Measurements from ENCODE around the gene MALRD1.

MALRD1 gene

GRCh38 chr10:19107406-19107805, 58.8 kb downstream of the MALRD1 start:
- DNase-seq (ENCODE audit: low read depth in 2 of 2, low spot score in 1 of 2), result no peak

DNA sequence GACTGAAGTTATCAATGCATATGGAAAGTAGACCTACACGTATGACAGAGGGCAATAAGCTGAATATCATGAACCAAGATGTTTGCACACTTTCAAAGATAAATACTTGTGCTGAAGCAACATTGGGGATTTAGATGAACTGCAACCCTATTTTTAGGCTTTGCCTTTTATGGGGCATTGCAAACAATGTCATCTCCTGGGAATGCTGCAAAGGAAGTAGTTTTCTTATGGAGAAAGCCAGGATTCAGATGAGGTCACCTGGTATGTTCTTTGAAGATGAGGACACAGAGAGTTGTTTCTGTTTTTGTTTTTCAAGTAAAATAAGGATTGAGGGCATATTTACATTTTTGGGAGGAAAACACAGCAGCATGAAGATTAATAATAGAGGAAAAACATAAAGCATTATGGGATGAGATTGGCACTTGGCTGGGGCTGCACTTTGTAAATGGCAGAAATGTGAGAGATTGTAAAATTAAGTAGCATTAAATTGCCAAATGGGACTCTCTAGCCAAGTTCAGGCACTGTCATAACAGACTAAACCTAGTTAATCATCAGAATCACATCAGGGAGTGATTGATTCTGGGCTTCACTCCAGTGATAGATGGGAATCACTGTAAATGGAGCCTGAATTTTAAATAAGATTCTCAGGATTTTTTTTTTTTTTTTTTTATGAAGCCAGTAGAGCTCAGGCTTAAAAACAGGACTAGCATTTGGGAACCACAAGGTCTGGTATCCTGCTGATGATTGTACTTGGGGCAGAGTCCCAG, 63.1 kb downstream of the MALRD1 start:
- no peak for DNase-seq (ENCODE audit: low read depth in 2 of 2, low spot score in 1 of 2)

GRCh38 chr10:19117438-19117837, 68.8 kb downstream of the MALRD1 start:
- DNase-seq (ENCODE audit: low read depth in 2 of 2, low spot score in 1 of 2), result no peak

DNA sequence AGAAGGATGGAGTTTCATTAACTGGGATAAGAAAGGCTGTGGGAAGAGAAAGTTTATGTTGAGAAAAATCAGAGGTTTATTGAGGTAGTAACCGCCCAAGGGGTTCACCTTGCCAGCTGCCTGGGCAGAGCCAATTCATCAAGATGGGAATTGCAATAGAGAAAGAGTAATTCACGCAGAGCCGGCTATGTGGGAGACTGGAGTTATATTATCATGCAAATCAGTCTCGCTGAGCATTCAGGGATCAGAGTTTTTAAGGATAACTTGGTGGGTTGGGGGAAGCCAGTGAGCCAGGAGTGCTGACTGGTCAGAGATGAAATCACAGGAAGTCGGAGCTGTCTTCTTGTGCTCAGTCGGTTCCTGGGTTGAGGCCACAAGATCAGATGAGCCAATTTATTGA, 70.6 kb downstream of the MALRD1 start:
- DNase-seq (ENCODE audit: low read depth in 2 of 2, low spot score in 1 of 2), result no peak

GRCh38 chr10:19120381-19120908, 71.8 kb downstream of the MALRD1 start:
- DNase-seq (ENCODE audit: low read depth in 2 of 2, low spot score in 1 of 2), result no peak

GRCh38 chr10:19133992-19134391, 85.4 kb downstream of the MALRD1 start:
- no peak for DNase-seq (ENCODE audit: low read depth in 2 of 2, low spot score in 1 of 2)

DNA sequence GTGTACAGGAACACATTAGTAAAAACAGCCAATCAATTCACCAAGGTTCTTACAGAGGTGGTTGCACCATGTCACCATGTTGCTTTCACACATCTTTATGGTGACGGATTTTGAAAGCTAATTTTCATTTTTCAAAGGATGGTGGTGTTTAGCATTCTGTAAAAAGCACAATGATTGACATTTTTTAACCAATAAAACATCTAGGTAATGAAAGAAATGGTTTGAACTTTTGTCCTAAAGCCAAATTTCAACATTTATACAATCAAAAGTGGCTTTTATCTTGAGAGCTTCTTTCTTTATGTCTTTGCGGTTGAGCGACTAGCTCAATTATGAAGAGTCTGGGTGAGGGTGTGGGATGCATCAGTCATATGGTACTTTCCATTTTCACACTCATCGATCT, 94.4 kb downstream of the MALRD1 start:
- no peak for DNase-seq (ENCODE audit: low read depth in 2 of 2, low spot score in 1 of 2)

- DNase-seq (ENCODE audit: low read depth in 2 of 2, low spot score in 1 of 2), result no peak
Observed at GRCh38 chr10:19144206-19144605, 95.6 kb downstream of the MALRD1 start.

DNA sequence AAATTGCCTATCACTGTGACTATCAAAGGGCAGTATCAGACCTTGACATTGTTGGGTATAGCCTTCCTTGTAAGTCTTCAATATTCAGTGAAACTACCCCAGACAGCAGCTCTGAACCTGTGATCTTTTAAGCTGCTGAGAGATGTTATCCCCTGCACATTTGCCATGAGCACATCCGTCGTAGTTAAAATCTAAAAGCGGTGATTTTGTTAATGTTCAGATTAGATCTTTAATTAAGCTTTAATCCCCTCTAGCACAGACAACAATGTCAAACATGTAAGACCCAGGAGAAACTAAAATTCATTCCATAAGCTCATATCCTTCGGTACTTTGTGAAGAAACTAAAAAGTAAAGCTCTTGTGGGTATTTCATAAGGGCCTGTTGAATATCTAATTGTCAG, 105.8 kb downstream of the MALRD1 start:
- no peak for DNase-seq (ENCODE audit: low read depth in 2 of 2, low spot score in 1 of 2)

- no peak for DNase-seq (ENCODE audit: low read depth in 2 of 2, low spot score in 1 of 2)
Observed at GRCh38 chr10:19158358-19158757, 109.8 kb downstream of the MALRD1 start.

GRCh38 chr10:19158870-19159269, 110.3 kb downstream of the MALRD1 start:
- no peak for DNase-seq (ENCODE audit: low read depth in 2 of 2, low spot score in 1 of 2)

GRCh38 chr10:19164461-19164860, 115.9 kb downstream of the MALRD1 start:
- no peak for DNase-seq (ENCODE audit: low read depth in 2 of 2, low spot score in 1 of 2)

GRCh38 chr10:19168584-19168983, 120.0 kb downstream of the MALRD1 start:
- no peak for DNase-seq (ENCODE audit: low read depth in 2 of 2, low spot score in 1 of 2)

DNA sequence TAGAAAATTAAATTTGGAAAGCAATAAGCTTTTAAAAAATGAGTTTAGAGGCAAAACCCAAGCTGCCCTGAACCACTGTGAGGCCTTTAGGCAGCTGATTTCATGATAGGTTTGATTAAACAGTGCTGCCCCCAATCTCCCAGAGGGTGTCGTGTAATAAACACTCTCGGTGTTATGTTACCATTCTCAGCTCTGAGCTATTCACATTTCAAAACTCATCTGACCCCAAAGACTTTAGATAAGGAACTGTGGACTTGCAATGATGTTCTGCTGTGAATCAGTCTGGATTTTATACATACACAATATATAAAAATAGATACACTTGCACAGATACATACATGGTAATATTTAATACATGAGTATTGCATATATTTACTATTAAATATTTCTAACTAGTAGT, 120.4 kb downstream of the MALRD1 start:
- DNase-seq (ENCODE audit: low read depth in 2 of 2, low spot score in 1 of 2), result no peak

- DNase-seq (ENCODE audit: low read depth in 2 of 2, low spot score in 1 of 2), result no peak
Observed at GRCh38 chr10:19169684-19170083, 121.1 kb downstream of the MALRD1 start.

- no peak for DNase-seq (ENCODE audit: low read depth in 2 of 2, low spot score in 1 of 2)
Observed at GRCh38 chr10:19178675-19179074, 130.1 kb downstream of the MALRD1 start.

DNA sequence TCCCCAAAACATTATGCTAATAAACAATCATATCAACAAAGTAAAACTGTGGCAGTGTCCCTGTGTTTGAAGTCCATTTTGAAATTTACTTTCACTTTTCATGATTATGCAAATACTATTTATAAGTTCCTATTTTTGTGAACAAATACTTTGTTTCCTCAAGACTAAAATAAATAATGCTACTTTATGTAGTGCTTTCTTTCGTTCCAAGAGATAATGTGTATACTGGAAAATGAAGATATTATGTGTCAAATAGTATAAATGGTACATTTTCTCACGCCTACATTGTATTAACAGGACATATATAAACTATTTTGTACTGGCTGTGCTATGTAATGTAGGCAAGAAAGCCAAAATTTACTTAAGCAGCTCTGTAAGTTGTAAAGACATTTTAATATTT, 136.3 kb downstream of the MALRD1 start:
- no peak for DNase-seq (ENCODE audit: low read depth in 2 of 2, low spot score in 1 of 2)

DNA sequence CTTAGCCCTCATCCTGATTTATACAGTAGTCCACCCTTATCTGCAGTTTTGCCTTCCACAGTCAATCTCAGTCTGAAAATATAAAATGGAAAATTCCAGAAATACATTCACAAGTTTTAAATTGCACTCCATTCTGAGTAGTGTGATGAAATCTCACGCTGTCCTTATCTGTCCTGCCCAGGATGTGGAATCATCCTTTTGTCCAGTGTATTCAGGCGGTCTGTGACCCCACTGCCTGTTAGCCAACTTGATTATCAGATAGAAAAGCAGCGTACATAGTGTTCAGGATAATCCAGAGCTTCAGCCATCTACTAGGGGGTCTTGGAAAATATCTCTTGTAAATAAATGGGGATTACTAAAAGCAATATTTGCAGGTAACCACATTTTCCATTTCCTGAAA, 146.3 kb downstream of the MALRD1 start:
- no peak for DNase-seq (ENCODE audit: low read depth in 2 of 2, low spot score in 1 of 2)

DNA sequence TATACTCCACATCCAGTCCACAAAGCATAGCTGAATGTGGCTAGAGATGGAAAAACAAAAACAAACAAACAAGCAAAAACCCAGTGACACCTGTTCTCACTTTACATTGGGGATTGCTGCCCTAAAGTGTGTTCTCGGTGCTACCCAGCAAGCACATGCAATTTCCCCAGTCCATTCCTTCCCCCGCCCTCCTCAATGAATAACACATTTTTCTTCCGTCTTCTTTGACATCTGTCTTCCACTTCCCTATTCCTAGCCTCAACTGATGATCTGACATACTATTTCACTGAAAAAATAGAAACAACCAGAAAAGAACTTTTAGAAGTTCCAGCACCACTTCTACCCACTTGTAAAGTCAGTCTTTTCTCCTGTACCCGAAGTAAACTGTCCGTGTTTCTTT, 147.1 kb downstream of the MALRD1 start:
- no peak for DNase-seq (ENCODE audit: low read depth in 2 of 2, low spot score in 1 of 2)

- no peak for DNase-seq (ENCODE audit: low read depth in 2 of 2, low spot score in 1 of 2)
Observed at GRCh38 chr10:19200211-19200610, 151.6 kb downstream of the MALRD1 start.

DNA sequence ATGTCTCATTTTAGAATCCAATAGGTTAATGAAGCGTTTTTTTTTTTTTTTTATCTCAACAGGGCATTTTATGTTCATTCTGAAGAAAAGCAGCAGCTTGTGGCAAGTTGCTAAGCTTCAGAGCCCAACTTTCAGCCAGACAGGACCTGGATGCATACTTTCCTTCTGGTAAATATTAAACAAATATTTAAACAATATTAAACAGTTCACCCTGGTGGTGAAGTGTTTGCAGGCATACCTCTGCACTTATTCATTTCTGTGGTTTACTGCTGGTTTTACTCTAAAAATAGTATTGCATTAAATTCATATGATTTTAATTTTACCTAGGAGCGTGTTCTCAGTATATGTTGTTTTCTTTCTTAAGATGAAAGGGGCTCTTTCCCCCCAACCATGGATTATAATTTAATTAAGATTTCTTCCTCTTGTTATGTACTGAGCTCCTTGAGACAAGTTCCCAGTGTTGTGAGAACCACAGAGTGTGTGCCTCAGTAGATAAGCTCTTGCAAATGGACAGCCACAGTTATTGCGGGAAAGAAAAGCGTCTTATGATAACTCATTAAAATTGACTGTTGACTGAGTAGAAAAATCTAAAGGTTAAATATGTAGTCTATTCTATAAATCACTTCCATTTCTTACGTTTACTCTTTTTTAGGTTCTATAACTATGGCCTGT, 155.8 kb downstream of the MALRD1 start:
- no peak for DNase-seq (ENCODE audit: low read depth in 2 of 2, low spot score in 1 of 2)

DNA sequence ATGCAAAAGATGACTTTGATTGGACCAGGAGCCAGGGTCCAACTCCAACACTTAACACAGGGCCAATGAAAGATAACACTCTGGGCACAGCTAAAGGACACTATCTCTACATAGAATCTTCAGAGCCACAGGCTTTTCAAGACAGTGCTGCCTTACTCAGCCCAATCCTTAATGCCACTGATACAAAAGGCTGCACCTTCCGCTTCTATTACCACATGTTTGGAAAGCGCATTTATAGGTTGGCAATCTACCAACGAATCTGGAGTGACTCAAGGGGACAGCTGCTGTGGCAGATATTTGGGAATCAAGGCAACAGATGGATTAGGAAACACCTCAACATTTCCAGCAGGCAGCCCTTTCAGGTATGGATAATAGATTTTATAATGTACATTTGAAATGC, 160.7 kb downstream of the MALRD1 start:
- DNase-seq (ENCODE audit: low read depth in 2 of 2, low spot score in 1 of 2), result no peak

DNA sequence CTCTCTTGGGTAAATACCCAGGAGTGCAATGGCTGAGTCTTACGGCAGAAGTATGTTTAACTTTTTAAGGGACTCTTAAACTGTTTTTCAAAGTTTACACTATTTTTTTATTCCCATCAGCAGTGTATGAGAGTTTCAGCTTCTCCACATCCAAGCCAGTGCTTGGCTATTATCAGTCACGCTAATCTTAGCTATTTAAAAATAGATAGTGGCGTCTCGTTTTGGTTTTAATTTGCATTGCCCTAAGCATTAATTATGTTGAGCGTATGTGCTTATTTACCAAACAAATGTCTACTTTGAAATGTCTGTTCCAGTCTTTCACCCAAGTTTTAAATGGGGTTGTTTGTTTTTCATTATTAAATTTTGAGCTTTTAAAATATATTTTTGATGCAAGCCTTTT, 164.0 kb downstream of the MALRD1 start:
- no peak for DNase-seq (ENCODE audit: low read depth in 2 of 2, low spot score in 1 of 2)
